Ishikawa (cell line): ENCODE results near the gene GSE1.

Experiments used
- CEBPB ChIP-seq: IDR thresholded peaks from 2 replicates; pipeline ENCODE4 v1.6.1; 2012
- CREB1 ChIP-seq: IDR thresholded peaks from 2 replicates; pipeline ENCODE4 v1.6.1; 2012; ENCODE audit warnings: low read depth
- EGR1 ChIP-seq: IDR thresholded peaks from 2 replicates; pipeline ENCODE4 v1.6.1; 2012
- EP300 ChIP-seq: IDR thresholded peaks from 2 replicates; pipeline ENCODE4 v1.6.1; 2012; ENCODE audit warnings: borderline replicate concordance
- FOXM1 ChIP-seq: IDR thresholded peaks from 2 replicates; pipeline ENCODE4 v1.6.1; 2012; ENCODE audit warnings: low read depth, borderline replicate concordance
- MAX ChIP-seq: IDR thresholded peaks from 2 replicates; pipeline ENCODE4 v1.6.1; 2012
- NFIC ChIP-seq: IDR thresholded peaks from 2 replicates; pipeline ENCODE4 v1.6.1; 2012
- RAD21 ChIP-seq: IDR thresholded peaks from 2 replicates; pipeline ENCODE4 v1.6.1; 2012; ENCODE audit warnings: low read depth
- REST ChIP-seq: IDR thresholded peaks from 2 replicates; pipeline ENCODE4 v1.6.1; 2012; ENCODE audit warnings: low read depth, mild to moderate bottlenecking
- TAF1 ChIP-seq: IDR thresholded peaks from 2 replicates; pipeline ENCODE4 v1.6.1; 2012; ENCODE audit warnings: low read depth, mild to moderate bottlenecking
- TCF12 ChIP-seq: IDR thresholded peaks from 2 replicates; pipeline ENCODE4 v1.6.1; 2012; ENCODE audit warnings: low read depth
- TEAD4 ChIP-seq: IDR thresholded peaks from 2 replicates; pipeline ENCODE4 v1.6.1; 2012
- USF1 ChIP-seq: IDR thresholded peaks from 2 replicates; pipeline ENCODE4 v1.6.1; 2012
- YY1 ChIP-seq: IDR thresholded peaks from 2 replicates; pipeline ENCODE4 v1.6.1; 2012; ENCODE audit warnings: low read depth
- ZBTB7A ChIP-seq: IDR thresholded peaks from 2 replicates; pipeline ENCODE4 v1.6.1; 2012; ENCODE audit warnings: low read depth

Gene GSE1

GRCh38 chr16:85639529-85640253, 26.6 kb downstream of the GSE1 start:
- TF ChIP-seq FOXM1, result no peak
- no peak for TF ChIP-seq TEAD4
- TF ChIP-seq TCF12, result no peak
- TF ChIP-seq RAD21, result no peak

GRCh38 chr16:85640254-85640558, 27.1 kb downstream of the GSE1 start:
- TF ChIP-seq NFIC, result no peak
- no peak for TF ChIP-seq CREB1
- no peak for TF ChIP-seq TEAD4
- TF ChIP-seq EP300, result no peak
- no peak for TF ChIP-seq TAF1
- no peak for TF ChIP-seq MAX
- no peak for TF ChIP-seq RAD21
- no peak for TF ChIP-seq TCF12

GRCh38 chr16:85640585-85640984, 27.5 kb downstream of the GSE1 start:
- TF ChIP-seq USF1, result no peak
- no peak for TF ChIP-seq RAD21
- TF ChIP-seq YY1, result no peak
- TF ChIP-seq CEBPB, result no peak
- TF ChIP-seq CREB1, result no peak
- no peak for TF ChIP-seq MAX
- no peak for TF ChIP-seq TAF1
- no peak for TF ChIP-seq TCF12
- no peak for TF ChIP-seq EP300
- TF ChIP-seq FOXM1, result no peak
- TF ChIP-seq REST, result no peak

- TF ChIP-seq ZBTB7A, result 0 out of 2 replicates have a peak, but pooled peaks have one; percentile 13
- TF ChIP-seq EGR1, result no peak
- TF ChIP-seq EP300, result no peak
- no peak for TF ChIP-seq REST
- TF ChIP-seq NFIC, result no peak
These were observed 28.2 kb downstream of the GSE1 start for GRCh38 chr16:85641305-85641704.

GRCh38 chr16:85641776-85642176, 28.7 kb downstream of the GSE1 start:
- TF ChIP-seq CEBPB (no peak), MAX (peak; percentile 77), TCF12 (no peak), ZBTB7A (no peak), USF1 (peak; percentile 43; the same call in 1 of the 2 replicates), TEAD4 (no peak), REST (no peak), RAD21 (no peak), CREB1 (no peak)
